ENCODE results near the gene VMAC. TPM values are rescaled to one million over a fixed set of nuclear protein-coding genes. Genes with fewer than 3 reads are reported as not detected.

Gene VMAC
- total RNA-seq, 1 donor from 2014 or later, result 12.3 TPM

DNA sequence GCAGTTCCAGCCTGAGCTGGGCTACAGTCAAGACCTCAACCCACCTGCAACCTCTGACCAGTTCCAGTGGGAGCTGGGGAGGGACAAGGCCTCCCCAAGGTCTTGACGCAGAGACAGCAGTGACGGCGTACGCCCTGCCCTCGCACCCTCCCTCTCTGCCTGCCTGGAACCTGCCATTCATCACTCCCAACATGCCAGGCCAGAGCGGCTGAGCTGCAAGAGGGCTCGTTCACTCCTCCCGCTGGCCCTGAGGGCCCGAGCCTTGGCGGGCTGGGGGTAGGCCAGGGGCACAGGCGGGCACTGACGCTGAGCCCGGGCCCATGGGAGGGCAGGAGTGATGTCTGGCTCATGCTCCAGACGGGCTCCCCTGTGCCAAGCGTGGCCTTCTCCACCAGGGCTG lies 9.3 kb upstream of the VMAC start:
- Mint-ChIP-seq H3K27ac (no peak overlapping the region), H3K4me3 (no peak overlapping the region), H3K9me3 (no peaks in the 10 kb centered on the region), H3K27me3 (ENCODE audit: low read depth) (peaks cover 3% of the 10 kb centered on the region), H3K36me3 (peaks cover 8% of the 10 kb centered on the region), H3K4me1 (peaks cover 4% of the 10 kb centered on the region)
- DNase-seq (ENCODE audit: low spot score in 2 of 2, unreplicated experiment in 2 of 2), result no peak
- TF ChIP-seq, protein P1, sequence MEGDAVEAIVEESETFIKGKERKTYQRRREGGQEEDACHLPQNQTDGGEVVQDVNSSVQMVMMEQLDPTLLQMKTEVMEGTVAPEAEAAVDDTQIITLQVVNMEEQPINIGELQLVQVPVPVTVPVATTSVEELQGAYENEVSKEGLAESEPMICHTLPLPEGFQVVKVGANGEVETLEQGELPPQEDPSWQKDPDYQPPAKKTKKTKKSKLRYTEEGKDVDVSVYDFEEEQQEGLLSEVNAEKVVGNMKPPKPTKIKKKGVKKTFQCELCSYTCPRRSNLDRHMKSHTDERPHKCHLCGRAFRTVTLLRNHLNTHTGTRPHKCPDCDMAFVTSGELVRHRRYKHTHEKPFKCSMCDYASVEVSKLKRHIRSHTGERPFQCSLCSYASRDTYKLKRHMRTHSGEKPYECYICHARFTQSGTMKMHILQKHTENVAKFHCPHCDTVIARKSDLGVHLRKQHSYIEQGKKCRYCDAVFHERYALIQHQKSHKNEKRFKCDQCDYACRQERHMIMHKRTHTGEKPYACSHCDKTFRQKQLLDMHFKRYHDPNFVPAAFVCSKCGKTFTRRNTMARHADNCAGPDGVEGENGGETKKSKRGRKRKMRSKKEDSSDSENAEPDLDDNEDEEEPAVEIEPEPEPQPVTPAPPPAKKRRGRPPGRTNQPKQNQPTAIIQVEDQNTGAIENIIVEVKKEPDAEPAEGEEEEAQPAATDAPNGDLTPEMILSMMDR (IDR thresholded peaks at IDR 0.05; ENCODE audit: unreplicated experiment), result no peak

GRCh38 chr19:5895890-5896289 lies 8.8 kb upstream of the VMAC start:
- H3K27ac Mint-ChIP-seq, result no peak overlapping the region
- no peak overlapping the region for H3K4me3 Mint-ChIP-seq
- no peaks in the 10 kb centered on the region for H3K9me3 Mint-ChIP-seq
- peaks cover 8% of the 10 kb centered on the region for H3K36me3 Mint-ChIP-seq
- TF ChIP-seq, protein P1 (IDR thresholded peaks at IDR 0.05; ENCODE audit: unreplicated experiment), result no peak
- peaks cover 4% of the 10 kb centered on the region for H3K4me1 Mint-ChIP-seq
- DNase-seq (ENCODE audit: low spot score in 2 of 2, unreplicated experiment in 2 of 2), result no peak
- H3K27me3 Mint-ChIP-seq (ENCODE audit: low read depth), result peaks cover 3% of the 10 kb centered on the region

DNA sequence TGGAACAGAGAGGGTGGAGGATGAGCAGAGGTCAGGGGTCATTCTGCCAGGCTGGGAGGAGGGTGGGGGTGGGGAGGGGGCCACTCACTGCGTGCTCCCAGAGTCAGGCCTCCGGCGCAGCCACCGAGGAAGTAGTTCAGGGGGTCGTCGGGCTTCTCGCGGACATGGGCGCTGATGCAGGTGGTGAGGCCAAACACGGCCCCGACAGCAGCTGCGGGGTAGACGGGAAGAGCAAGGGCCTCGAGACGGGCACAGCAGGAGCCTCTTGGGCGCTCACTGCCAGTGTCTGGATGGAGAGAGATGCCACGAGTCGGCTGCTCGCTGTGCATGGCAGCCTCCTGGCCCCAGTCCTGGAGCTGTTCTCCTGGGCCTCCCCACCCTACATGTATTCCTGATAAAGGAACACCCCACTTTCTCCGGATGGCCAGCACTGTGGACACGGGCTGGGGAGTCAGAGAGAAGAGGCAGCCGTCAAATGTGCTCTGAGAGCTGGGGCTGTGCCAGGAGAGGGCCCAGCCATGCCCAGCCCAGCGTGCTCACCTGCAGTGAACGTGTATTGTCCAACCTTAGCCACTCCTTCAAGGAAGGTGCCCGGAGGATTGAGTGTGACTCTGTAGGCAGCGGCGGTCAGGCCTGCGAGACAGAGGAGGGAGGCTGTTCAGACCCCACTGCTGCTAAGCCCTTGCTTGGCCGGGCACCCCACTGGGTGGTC lies 8.2 kb upstream of the VMAC start:
- Mint-ChIP-seq H3K4me1 (peaks cover 9% of the 10 kb centered on the region), H3K9me3 (no peaks in the 10 kb centered on the region), H3K27ac (no peak overlapping the region), H3K27me3 (ENCODE audit: low read depth) (peaks cover 2% of the 10 kb centered on the region), H3K36me3 (peaks cover 13% of the 10 kb centered on the region), H3K4me3 (no peak overlapping the region)
- TF ChIP-seq, protein P1 (IDR thresholded peaks at IDR 0.05; ENCODE audit: unreplicated experiment), result no peak
- DNase-seq (ENCODE audit: low spot score in 2 of 2, unreplicated experiment in 2 of 2), result no peak

DNA sequence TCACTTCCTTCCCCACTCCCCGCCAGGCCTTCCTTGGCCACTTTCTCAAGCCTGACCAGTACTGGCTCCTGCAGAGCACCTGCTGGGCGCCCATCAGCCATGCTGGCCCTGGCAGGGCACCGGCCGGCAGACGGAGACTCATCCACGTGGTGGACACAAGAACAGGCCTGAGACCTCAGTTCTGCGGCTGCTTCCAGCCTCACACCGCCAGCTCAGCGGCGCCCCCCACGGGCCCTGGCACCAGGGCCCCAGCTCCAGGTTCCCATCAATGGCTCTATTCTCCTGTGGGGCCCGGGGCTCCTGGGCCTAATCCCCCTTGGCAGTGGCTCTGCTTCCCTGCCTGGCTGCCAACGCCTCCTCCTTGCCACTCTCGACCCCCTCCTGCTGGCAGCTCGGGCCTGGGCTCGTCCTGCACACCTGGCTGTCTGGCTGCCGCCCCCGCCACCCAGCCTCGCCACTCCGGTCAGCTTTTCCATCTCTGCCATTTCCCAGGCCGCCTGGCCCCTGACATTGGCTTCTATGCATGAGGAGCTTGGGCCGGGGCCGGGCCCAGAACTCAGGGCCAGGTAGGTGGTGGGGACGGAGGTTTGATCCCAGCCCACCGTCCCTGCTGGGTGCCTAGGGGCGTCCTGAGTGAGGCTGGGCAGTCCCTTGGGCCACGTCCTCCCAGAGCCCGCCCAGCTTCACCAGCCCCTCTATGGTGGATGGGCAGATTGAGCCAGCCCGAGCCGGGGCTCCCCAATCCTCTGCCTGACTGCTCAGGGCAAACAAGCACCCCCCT lies 7.3 kb upstream of the VMAC start:
- Mint-ChIP-seq H3K4me1 (peaks cover 6% of the 10 kb centered on the region), H3K4me3 (no peak overlapping the region), H3K36me3 (peaks cover 13% of the 10 kb centered on the region), H3K27me3 (ENCODE audit: low read depth) (no peaks in the 10 kb centered on the region), H3K27ac (no peak overlapping the region), H3K9me3 (no peaks in the 10 kb centered on the region)
- no peak for DNase-seq (ENCODE audit: low spot score in 2 of 2, unreplicated experiment in 2 of 2)
- TF ChIP-seq, protein P1 (IDR thresholded peaks at IDR 0.05; ENCODE audit: unreplicated experiment), result no peak

GRCh38 chr19:5899728-5900526 lies 4.7 kb upstream of the VMAC start:
- no peaks in the 10 kb centered on the region for H3K9me3 Mint-ChIP-seq
- peaks cover 13% of the 10 kb centered on the region for H3K36me3 Mint-ChIP-seq
- H3K27me3 Mint-ChIP-seq (ENCODE audit: low read depth), result no peaks in the 10 kb centered on the region
- peaks cover 10% of the 10 kb centered on the region for H3K4me1 Mint-ChIP-seq
- DNase-seq (ENCODE audit: low spot score in 2 of 2, unreplicated experiment in 2 of 2), result no peak
- no peak overlapping the region for H3K27ac Mint-ChIP-seq
- TF ChIP-seq, protein P1 (IDR thresholded peaks at IDR 0.05; ENCODE audit: unreplicated experiment), result no peak
- H3K4me3 Mint-ChIP-seq, result no peak overlapping the region
